ENCODE measurements around the gene UBE2H. TPM values are rescaled to one million over a fixed set of nuclear protein-coding genes. Genes with fewer than 3 reads are reported as not detected.
A peak's percentile ranks its signal among the peaks of the same experiment; 100 is the strongest.

Gene UBE2H
- total RNA-seq, 1 donor from 2014 or later: 228 TPM

- DNase-seq (ENCODE audit: low spot score): peak; percentile 38
- intact Hi-C loops (cut with DNase I): loop anchor here (2.0 to 5.0 kb wide), 3 partner anchors 61 to 121 kb away; no protein-coding TSS in a partner anchor
Measured at GRCh38 chr7:129951226-129952085, 1.3 kb downstream of the UBE2H start.

GRCh38 chr7:129950933-129951225 lies 1.9 kb downstream of the UBE2H start:
- intact Hi-C loops (cut with DNase I): loop anchor here (2.0 to 5.0 kb wide), 3 partner anchors 61 to 120 kb away; no protein-coding TSS in a partner anchor
- DNase-seq (ENCODE audit: low spot score): no peak

GRCh38 chr7:129950191-129950932 lies 2.4 kb downstream of the UBE2H start:
- intact Hi-C loops (cut with DNase I): loop anchor here (2.0 to 5.0 kb wide), 3 partner anchors 62 to 120 kb away; no protein-coding TSS in a partner anchor
- DNase-seq (ENCODE audit: low spot score): peak; percentile 47

- intact Hi-C loops (cut with DNase I): loop anchor here (2.0 to 5.0 kb wide), 3 partner anchors 63 to 119 kb away; no protein-coding TSS in a partner anchor
- peak; percentile 70 for DNase-seq (ENCODE audit: low spot score)
Measured at GRCh38 chr7:129949292-129950133, 3.2 kb downstream of the UBE2H start.

- peak; percentile 96 for DNase-seq (ENCODE audit: low spot score)
- intact Hi-C loops (cut with DNase I): no loop called here
Measured at GRCh38 chr7:129948877-129949291, 3.9 kb downstream of the UBE2H start.

GRCh38 chr7:129948338-129948737 lies 4.4 kb downstream of the UBE2H start:
- DNase-seq (ENCODE audit: low spot score): no peak
- intact Hi-C loops (cut with DNase I): no loop called here

GRCh38 chr7:129947701-129948100 lies 5.1 kb downstream of the UBE2H start:
- intact Hi-C loops (cut with DNase I): no loop called here
- no peak for DNase-seq (ENCODE audit: low spot score)

GRCh38 chr7:129947049-129947448 lies 5.7 kb downstream of the UBE2H start:
- intact Hi-C loops (cut with DNase I): no loop called here
- no peak for DNase-seq (ENCODE audit: low spot score)

GRCh38 chr7:129946282-129946681 lies 6.5 kb downstream of the UBE2H start:
- intact Hi-C loops (cut with DNase I): no loop called here
- no peak for DNase-seq (ENCODE audit: low spot score)

- intact Hi-C loops (cut with DNase I): no loop called here
- DNase-seq (ENCODE audit: low spot score): no peak
Measured at GRCh38 chr7:129943352-129943751, 9.4 kb downstream of the UBE2H start.

- DNase-seq (ENCODE audit: low spot score): no peak
- intact Hi-C loops (cut with DNase I): no loop called here
Measured at GRCh38 chr7:129940329-129940728, 12.4 kb downstream of the UBE2H start.

GRCh38 chr7:129939881-129940280 lies 12.9 kb downstream of the UBE2H start:
- intact Hi-C loops (cut with DNase I): no loop called here
- no peak for DNase-seq (ENCODE audit: low spot score)

- intact Hi-C loops (cut with DNase I): no loop called here
Measured at GRCh38 chr7:129933627-129934026, 19.1 kb downstream of the UBE2H start.

GRCh38 chr7:129926618-129927017 lies 26.1 kb downstream of the UBE2H start:
- intact Hi-C loops (cut with DNase I): no loop called here
- no peak for DNase-seq (ENCODE audit: low spot score)

More at GRCh38 chr7:129933627-129934026, 19.1 kb downstream of the UBE2H start:
- DNase-seq (ENCODE audit: low spot score): no peak

GRCh38 chr7:129925416-129926002 lies 27.3 kb downstream of the UBE2H start:
- intact Hi-C loops (cut with DNase I): no loop called here
- DNase-seq (ENCODE audit: low spot score): no peak

- intact Hi-C loops (cut with DNase I): no loop called here
- no peak for DNase-seq (ENCODE audit: low spot score)
Measured at GRCh38 chr7:129924602-129925001, 28.2 kb downstream of the UBE2H start.

- no peak for DNase-seq (ENCODE audit: low spot score)
- intact Hi-C loops (cut with DNase I): no loop called here
Measured at GRCh38 chr7:129923709-129924108, 29.1 kb downstream of the UBE2H start.

- intact Hi-C loops (cut with DNase I): no loop called here
- DNase-seq (ENCODE audit: low spot score): no peak
Measured at GRCh38 chr7:129919492-129919891, 33.3 kb downstream of the UBE2H start.

GRCh38 chr7:129918922-129919321 lies 33.8 kb downstream of the UBE2H start:
- intact Hi-C loops (cut with DNase I): no loop called here
- DNase-seq (ENCODE audit: low spot score): no peak
